HEK293 (cell line): ENCODE results near the gene PTPRG.

ENCODE experiments used
- ZNF266 ChIP-seq: fragments of 450-650 bp; formaldehyde crosslinking; IDR thresholded peaks from 2 replicates; pipeline ENCODE4 v1.5.1; 2016; ENCODE audit warnings: missing biosample characterization, missing genetic modification characterization, low read depth
- TF ChIP-seq, protein P1 (sequence below): fragments of 450-650 bp; formaldehyde crosslinking; IDR thresholded peaks from 2 replicates; pipeline ENCODE4 v1.5.1; 2016; ENCODE audit warnings: missing biosample characterization, missing genetic modification characterization

DNA sequence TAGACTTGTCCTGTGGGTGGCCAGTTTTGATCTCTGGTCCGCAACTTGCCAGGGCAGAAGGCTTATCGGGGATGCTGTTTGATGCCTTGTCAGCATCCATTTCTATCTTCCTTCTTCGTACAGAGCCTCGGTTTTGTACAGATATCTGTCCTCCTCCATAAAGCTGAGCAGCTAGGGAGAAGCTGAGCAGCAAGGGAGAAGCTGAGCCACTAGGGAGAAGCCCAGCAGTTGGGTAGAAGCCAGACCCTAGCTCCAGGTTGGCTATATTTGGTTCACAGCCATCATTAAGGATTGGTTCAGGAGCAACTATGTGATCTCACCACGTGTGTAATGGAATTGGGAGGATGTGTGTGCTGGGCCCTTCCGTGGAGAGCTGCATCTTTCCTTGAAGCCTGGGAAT is 46.7 kb downstream of the PTPRG start:
- TF ChIP-seq, protein P1, sequence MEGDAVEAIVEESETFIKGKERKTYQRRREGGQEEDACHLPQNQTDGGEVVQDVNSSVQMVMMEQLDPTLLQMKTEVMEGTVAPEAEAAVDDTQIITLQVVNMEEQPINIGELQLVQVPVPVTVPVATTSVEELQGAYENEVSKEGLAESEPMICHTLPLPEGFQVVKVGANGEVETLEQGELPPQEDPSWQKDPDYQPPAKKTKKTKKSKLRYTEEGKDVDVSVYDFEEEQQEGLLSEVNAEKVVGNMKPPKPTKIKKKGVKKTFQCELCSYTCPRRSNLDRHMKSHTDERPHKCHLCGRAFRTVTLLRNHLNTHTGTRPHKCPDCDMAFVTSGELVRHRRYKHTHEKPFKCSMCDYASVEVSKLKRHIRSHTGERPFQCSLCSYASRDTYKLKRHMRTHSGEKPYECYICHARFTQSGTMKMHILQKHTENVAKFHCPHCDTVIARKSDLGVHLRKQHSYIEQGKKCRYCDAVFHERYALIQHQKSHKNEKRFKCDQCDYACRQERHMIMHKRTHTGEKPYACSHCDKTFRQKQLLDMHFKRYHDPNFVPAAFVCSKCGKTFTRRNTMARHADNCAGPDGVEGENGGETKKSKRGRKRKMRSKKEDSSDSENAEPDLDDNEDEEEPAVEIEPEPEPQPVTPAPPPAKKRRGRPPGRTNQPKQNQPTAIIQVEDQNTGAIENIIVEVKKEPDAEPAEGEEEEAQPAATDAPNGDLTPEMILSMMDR (tag by site-specific recombination), result no peak
- TF ChIP-seq ZNF266 (tag by site-specific recombination), result no peak
